ENCODE measurements around the gene CDC42BPA.
A peak's percentile ranks its signal among the peaks of the same experiment; 100 is the strongest.

Gene CDC42BPA

GRCh38 chr1:227318016-227318852 is at the start of gene CDC42BPA:
Gene CDC42BPA, minus strand, starts transcription at chr1:227318492. Its CDS starts 1,310 bp downstream, at chr1:227317182.
- TF ChIP-seq CTCF (conservative IDR thresholded peaks at IDR 0.05; ENCODE audit: low read length), result no peak
- peak; percentile 88 for DNase-seq (ENCODE audit: low read depth)
- H3K4me3 ChIP-seq (ENCODE audit: low read length), result peak within 1 kb of the TSS; percentile 78

GRCh38 chr1:227368009-227368408 is 49.7 kb upstream of the CDC42BPA start:
- DNase-seq (ENCODE audit: low read depth), result no peak
- H3K4me3 ChIP-seq (ENCODE audit: low read length), result no peak overlapping the region
- no peak for TF ChIP-seq CTCF (conservative IDR thresholded peaks at IDR 0.05; ENCODE audit: low read length)

GRCh38 chr1:227365473-227366431 is 47.5 kb upstream of the CDC42BPA start:
- DNase-seq (ENCODE audit: low read depth), result no peak
- no peak for TF ChIP-seq CTCF (conservative IDR thresholded peaks at IDR 0.05; ENCODE audit: low read length)
- no peak overlapping the region for H3K4me3 ChIP-seq (ENCODE audit: low read length)

- no peak for DNase-seq (ENCODE audit: low read depth)
- no peak overlapping the region for H3K4me3 ChIP-seq (ENCODE audit: low read length)
- TF ChIP-seq CTCF (conservative IDR thresholded peaks at IDR 0.05; ENCODE audit: low read length), result no peak
Measured at GRCh38 chr1:227364657-227365056, 46.4 kb upstream of the CDC42BPA start.

GRCh38 chr1:227363825-227364224 is 45.5 kb upstream of the CDC42BPA start:
- no peak for DNase-seq (ENCODE audit: low read depth)
- no peak overlapping the region for H3K4me3 ChIP-seq (ENCODE audit: low read length)
- TF ChIP-seq CTCF (conservative IDR thresholded peaks at IDR 0.05; ENCODE audit: low read length), result no peak

- no peak for TF ChIP-seq CTCF (conservative IDR thresholded peaks at IDR 0.05; ENCODE audit: low read length)
- DNase-seq (ENCODE audit: low read depth), result peak; percentile 9
- H3K4me3 ChIP-seq (ENCODE audit: low read length), result no peak overlapping the region
Measured at GRCh38 chr1:227362039-227362438, 43.7 kb upstream of the CDC42BPA start.

Measured in AG10803 (cell line).